IPS-20b (cell line): ENCODE measurements around the gene RBM17.
A peak's percentile ranks its signal among the peaks of the same experiment; 100 is the strongest.

Experiments used
- H3K27ac ChIP-seq: one replicate; pipeline ENCODE4 v1.5.1; 2013; ENCODE audit warnings: low read length
- H3K27me3 ChIP-seq: 2 replicates; pipeline ENCODE4 v1.6.1; 2013; ENCODE audit warnings: mild to moderate bottlenecking, low read length, inconsistent platforms; ENCODE audit not compliant: insufficient read depth
- H3K36me3 ChIP-seq: 2 replicates; pipeline ENCODE4 v1.6.1; 2013; ENCODE audit warnings: low read depth, mild to moderate bottlenecking, inconsistent platforms, low read length, moderate library complexity; ENCODE audit not compliant: insufficient read depth
- H3K4me1 ChIP-seq: 2 replicates; pipeline ENCODE4 v1.6.1; 2013; ENCODE audit warnings: mild to moderate bottlenecking, control low read depth, inconsistent platforms, low read length, moderate library complexity; ENCODE audit not compliant: insufficient read depth
- H3K4me3 ChIP-seq: 2 replicates; pipeline ENCODE4 v1.5.1; 2013; ENCODE audit warnings: mild to moderate bottlenecking, low read length, inconsistent platforms
- H3K9ac ChIP-seq: 2 replicates; pipeline ENCODE4 v1.6.1; 2013; ENCODE audit warnings: low read depth, mild to moderate bottlenecking, inconsistent platforms, low read length, moderate library complexity
- H3K9me3 ChIP-seq: 2 replicates; pipeline ENCODE4 v1.6.1; 2013; ENCODE audit warnings: mild to moderate bottlenecking, low read depth, low read length, inconsistent platforms; ENCODE audit not compliant: insufficient read depth

Gene RBM17

GRCh38 chr10:6144406-6145165, 55.8 kb downstream of the RBM17 start:
- peak overlapping the region; percentile 69 for H3K4me3 ChIP-seq
- H3K4me1 ChIP-seq, result peaks cover 8% of the 10 kb centered on the region; the same call in 1 of the 2 replicates
- H3K9me3 ChIP-seq, result no peaks in the 10 kb centered on the region
- H3K36me3 ChIP-seq, result no peaks in the 10 kb centered on the region
- no peak overlapping the region for H3K27ac ChIP-seq
- H3K9ac ChIP-seq, result peak overlapping the region; percentile 76; the same call in 1 of the 2 replicates
- H3K27me3 ChIP-seq, result peaks cover 48% of the 10 kb centered on the region

DNA sequence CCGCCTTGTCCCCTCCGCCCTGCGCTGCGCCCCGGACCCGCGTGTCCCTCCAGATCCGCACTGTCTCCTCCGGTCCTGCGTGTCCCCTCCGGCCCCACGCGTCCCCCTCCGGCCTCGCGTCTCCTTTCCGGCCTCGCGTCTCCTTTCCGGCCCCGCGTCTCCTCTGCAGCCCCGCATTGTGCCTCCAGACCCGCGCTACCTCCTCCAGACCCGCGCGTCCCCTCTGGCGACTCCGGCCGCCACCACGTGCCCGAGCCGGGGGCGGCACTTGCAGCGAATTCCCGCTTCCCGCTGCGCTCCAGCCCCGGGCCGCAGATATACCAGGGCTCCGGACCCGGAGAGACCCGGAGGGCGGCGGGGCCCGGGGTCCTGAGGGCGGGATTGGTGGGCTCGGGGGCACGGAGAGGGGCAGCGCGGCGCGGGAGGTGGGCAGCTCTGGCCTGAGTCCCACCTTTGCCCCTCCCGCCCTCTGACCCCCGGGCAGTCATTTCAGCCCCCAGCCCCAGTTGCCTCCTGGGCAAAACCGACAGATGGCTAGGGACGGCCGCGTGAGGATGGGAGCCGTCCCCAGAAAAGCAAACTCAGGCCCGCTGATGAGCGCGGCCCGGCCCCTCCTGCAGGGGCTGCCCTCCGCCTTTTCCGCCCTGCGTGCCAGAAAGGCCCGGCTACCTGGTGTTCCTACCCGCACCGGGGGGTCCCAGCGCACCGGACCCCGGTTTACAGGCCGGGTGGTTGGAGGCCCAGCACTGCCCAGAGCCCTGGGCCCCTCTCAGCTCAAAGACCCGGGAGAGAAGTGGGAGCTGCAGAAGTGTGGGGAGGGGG, 56.5 kb downstream of the RBM17 start:
- Histone ChIP-seq H3K4me3 (peak overlapping the region; percentile 69; the same call in 1 of the 2 replicates), H3K9me3 (no peaks in the 10 kb centered on the region), H3K4me1 (peaks cover 6% of the 10 kb centered on the region; the same call in 1 of the 2 replicates), H3K27ac (no peak overlapping the region), H3K27me3 (peaks cover 48% of the 10 kb centered on the region), H3K36me3 (no peaks in the 10 kb centered on the region), H3K9ac (peak overlapping the region; percentile 66; the same call in 1 of the 2 replicates)

GRCh38 chr10:6146013-6146785, 57.4 kb downstream of the RBM17 start:
- Histone ChIP-seq H3K4me1 (no peaks in the 10 kb centered on the region), H3K27ac (no peak overlapping the region), H3K27me3 (peaks cover 41% of the 10 kb centered on the region), H3K9ac (peak overlapping the region; percentile 66; the same call in 1 of the 2 replicates), H3K9me3 (no peaks in the 10 kb centered on the region), H3K4me3 (peak overlapping the region; percentile 69), H3K36me3 (no peaks in the 10 kb centered on the region)

DNA sequence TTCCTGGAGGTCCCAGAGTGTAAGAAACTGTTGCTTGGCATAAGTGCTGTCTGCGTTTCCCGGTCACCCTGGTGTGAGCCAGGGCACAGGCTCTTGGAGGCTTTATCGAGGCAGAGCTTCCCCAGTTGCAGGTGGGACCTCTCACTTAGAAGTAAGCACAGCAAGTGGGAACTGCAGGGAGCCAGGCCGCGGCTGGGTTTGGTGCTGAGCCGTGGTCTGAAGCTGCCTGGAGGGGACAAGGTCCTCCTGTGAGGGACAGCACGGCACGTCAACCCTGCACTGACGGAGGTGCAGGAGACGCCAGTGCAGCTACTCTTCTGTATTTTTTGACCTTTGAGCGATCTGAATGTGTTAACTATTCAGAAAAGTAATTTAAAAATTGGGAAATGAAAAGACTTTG, 58.1 kb downstream of the RBM17 start:
- Histone ChIP-seq H3K9ac (no peak overlapping the region), H3K36me3 (no peaks in the 10 kb centered on the region), H3K4me3 (no peak overlapping the region)

GRCh38 chr10:6148251-6148701, 59.4 kb downstream of the RBM17 start:
- H3K4me1 ChIP-seq, result no peaks in the 10 kb centered on the region; the same call in 1 of the 2 replicates
- H3K9ac ChIP-seq, result no peak overlapping the region
- H3K27ac ChIP-seq, result no peak overlapping the region
- peaks cover 34% of the 10 kb centered on the region for H3K27me3 ChIP-seq
- no peaks in the 10 kb centered on the region for H3K9me3 ChIP-seq
- no peaks in the 10 kb centered on the region for H3K36me3 ChIP-seq
- no peak overlapping the region for H3K4me3 ChIP-seq

More for the DNA sequence above, 58.1 kb downstream of the RBM17 start:
- H3K27ac ChIP-seq, result no peak overlapping the region
- no peaks in the 10 kb centered on the region for H3K4me1 ChIP-seq
- H3K9me3 ChIP-seq, result no peaks in the 10 kb centered on the region
- peaks cover 41% of the 10 kb centered on the region for H3K27me3 ChIP-seq

- H3K27ac ChIP-seq, result no peak overlapping the region
- H3K36me3 ChIP-seq, result no peaks in the 10 kb centered on the region
- H3K9ac ChIP-seq, result no peak overlapping the region
- peaks cover 28% of the 10 kb centered on the region for H3K27me3 ChIP-seq
- no peak overlapping the region for H3K4me3 ChIP-seq
- H3K9me3 ChIP-seq, result no peaks in the 10 kb centered on the region
- H3K4me1 ChIP-seq, result no peaks in the 10 kb centered on the region; the same call in 1 of the 2 replicates
Measured at GRCh38 chr10:6148908-6149307, 60.1 kb downstream of the RBM17 start.

GRCh38 chr10:6151087-6151977, 62.5 kb downstream of the RBM17 start:
- H3K27me3 ChIP-seq, result peaks cover 6% of the 10 kb centered on the region; the same call in 1 of the 2 replicates
- H3K9me3 ChIP-seq, result no peaks in the 10 kb centered on the region
- no peak overlapping the region for H3K9ac ChIP-seq
- H3K4me3 ChIP-seq, result no peak overlapping the region
- no peaks in the 10 kb centered on the region for H3K36me3 ChIP-seq
- no peaks in the 10 kb centered on the region; the same call in 1 of the 2 replicates for H3K4me1 ChIP-seq
- no peak overlapping the region for H3K27ac ChIP-seq

- H3K36me3 ChIP-seq, result no peaks in the 10 kb centered on the region
- H3K4me1 ChIP-seq, result no peaks in the 10 kb centered on the region; the same call in 1 of the 2 replicates
- no peak overlapping the region for H3K4me3 ChIP-seq
- H3K9ac ChIP-seq, result no peak overlapping the region
- H3K27me3 ChIP-seq, result no peaks in the 10 kb centered on the region
- no peak overlapping the region for H3K27ac ChIP-seq
- no peaks in the 10 kb centered on the region for H3K9me3 ChIP-seq
Measured at GRCh38 chr10:6153845-6154244, 65.0 kb downstream of the RBM17 start.

DNA sequence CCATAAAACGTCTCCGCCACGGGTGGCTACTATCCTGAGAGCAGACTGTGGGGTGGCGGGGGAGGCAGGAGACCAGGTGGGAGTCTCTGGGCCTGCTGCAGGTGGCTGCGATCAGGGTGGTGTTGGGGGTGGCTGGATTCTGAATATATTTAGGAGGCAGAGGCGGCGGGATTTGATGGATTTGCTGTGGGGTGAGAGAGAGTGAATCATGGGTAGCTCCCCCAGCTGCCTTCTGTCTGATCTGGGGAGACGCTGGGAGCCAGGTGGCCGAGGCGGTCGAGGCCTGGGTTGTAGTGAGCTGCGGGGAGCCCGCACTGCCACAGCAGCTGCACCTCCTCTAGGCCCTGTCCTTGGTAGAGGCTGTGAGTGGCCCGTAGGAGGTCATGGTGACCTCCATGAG, 65.7 kb downstream of the RBM17 start:
- Histone ChIP-seq H3K27ac (no peak overlapping the region), H3K27me3 (no peaks in the 10 kb centered on the region), H3K9ac (no peak overlapping the region), H3K4me3 (no peak overlapping the region), H3K9me3 (no peaks in the 10 kb centered on the region), H3K4me1 (no peaks in the 10 kb centered on the region; the same call in 1 of the 2 replicates), H3K36me3 (no peaks in the 10 kb centered on the region)

- no peak overlapping the region for H3K9ac ChIP-seq
- no peak overlapping the region for H3K27ac ChIP-seq
- peaks cover 6% of the 10 kb centered on the region; the same call in 1 of the 2 replicates for H3K27me3 ChIP-seq
Measured at GRCh38 chr10:6158276-6158675, 69.4 kb downstream of the RBM17 start.

More at GRCh38 chr10:6158276-6158675, 69.4 kb downstream of the RBM17 start:
- Histone ChIP-seq H3K36me3 (no peaks in the 10 kb centered on the region), H3K9me3 (no peaks in the 10 kb centered on the region), H3K4me1 (no peaks in the 10 kb centered on the region; the same call in 1 of the 2 replicates), H3K4me3 (no peak overlapping the region)
